GM23338 (cell line): ENCODE measurements around the gene FBXW7.

Experiments used
- CREB1 ChIP-seq: fragments of 250-450 bp; sonication (Bioruptor Pico); IDR thresholded peaks from 2 replicates; pipeline ENCODE4 v1.5.0; 2020; ENCODE audit warnings: low read depth, mild to moderate bottlenecking, moderate library complexity
- CTCF ChIP-seq, 2 experiments: fragments of 200-600 bp in 1 of 2; sonication (generic) in 1 of 2; conservative IDR thresholded peaks; 2 replicates each; pipeline versions ENCODE4 v1.5.1 to v1.6.1; 2016 to 2017; ENCODE audit warnings: antibody characterized with exemption in 2 of 2, low read depth in 2 of 2, mild to moderate bottlenecking in 2 of 2, moderate library complexity in 1 of 2
- ETS1 ChIP-seq: IDR thresholded peaks from 2 replicates; pipeline ENCODE4 v1.6.1; 2016; ENCODE audit warnings: antibody characterized with exemption
- EZH2 ChIP-seq: fragments of 200-600 bp; sonication (generic); IDR thresholded peaks from one replicate; pipeline ENCODE4 v1.8.0; 2017; ENCODE audit warnings: antibody characterized with exemption, mild to moderate bottlenecking, low read depth; ENCODE audit not compliant: unreplicated experiment
- EZH2phosphoT487 ChIP-seq: fragments of 200-600 bp; sonication (generic); IDR thresholded peaks from one replicate; pipeline ENCODE4 v1.8.1; 2018; ENCODE audit warnings: antibody characterized with exemption; ENCODE audit not compliant: unreplicated experiment
- JUNB ChIP-seq: IDR thresholded peaks from one replicate; pipeline ENCODE4 v1.6.1; 2016; ENCODE audit warnings: antibody characterized with exemption; ENCODE audit not compliant: unreplicated experiment
- POLR2AphosphoS5 ChIP-seq: IDR thresholded peaks from 2 replicates; pipeline ENCODE4 v1.6.1; 2016; ENCODE audit warnings: antibody characterized with exemption, low read depth
- REST ChIP-seq: IDR thresholded peaks from one replicate; pipeline ENCODE4 v1.6.1; 2018; ENCODE audit warnings: antibody characterized with exemption; ENCODE audit not compliant: unreplicated experiment
- ZNF114 ChIP-seq: fragments of 250-450 bp; sonication (Bioruptor Pico); IDR thresholded peaks from 2 replicates; pipeline ENCODE4 v1.5.0; 2020; ENCODE audit warnings: mild to moderate bottlenecking, moderate library complexity
- ZNF331 ChIP-seq: fragments of 250-450 bp; sonication (Bioruptor Pico); IDR thresholded peaks from 2 replicates; pipeline ENCODE4 v1.5.0; 2020; ENCODE audit warnings: low read depth, mild to moderate bottlenecking, moderate library complexity
- ZNF462 ChIP-seq: fragments of 250-450 bp; sonication (Bioruptor Pico); IDR thresholded peaks from 2 replicates; pipeline ENCODE4 v1.5.0; 2020; ENCODE audit warnings: mild to moderate bottlenecking, moderate library complexity

GRCh38 chr4:152356428-152357034 is 179.4 kb downstream of the FBXW7 start:
- TF ChIP-seq POLR2AphosphoS5 (no peak), CTCF (conservative IDR thresholded peaks at IDR 0.05; ENCODE audit: low read depth in 2 of 2) (no peak), ETS1 (no peak), CREB1 (CRISPR knock-in tag) (no peak), ZNF331 (no peak), EZH2 (no peak), JUNB (no peak), REST (no peak), ZNF114 (CRISPR knock-in tag) (no peak), EZH2phosphoT487 (no peak), ZNF462 (CRISPR knock-in tag) (no peak)
